ENCODE results near the gene DOCK9. TPM values are rescaled to one million over a fixed set of nuclear protein-coding genes. Genes with fewer than 3 reads are reported as not detected.

Gene DOCK9
- total RNA-seq, 1 experiment from 2014 or later: 4.5 TPM

GRCh38 chr13:98877936-98878335, 99.9 kb downstream of the DOCK9 start:
- Histone ChIP-seq H3K9me3 (ENCODE audit: low read depth, low read length, poor library complexity, severe bottlenecking) (no peaks in the 10 kb centered on the region), H3K27me3 (replicated peaks; ENCODE audit: insufficient read depth, low read depth, low read length, poor library complexity) (no peaks in the 10 kb centered on the region), H3K36me3 (ENCODE audit: insufficient read depth, low read length, poor library complexity, severe bottlenecking) (no peaks in the 10 kb centered on the region), H3K4me1 (ENCODE audit: insufficient read depth, low read length, poor library complexity, severe bottlenecking) (no peaks in the 10 kb centered on the region), H3K27ac (ENCODE audit: low read depth, low read length, poor library complexity, severe bottlenecking) (no peak overlapping the region), H3K4me3 (ENCODE audit: low read depth, low read length, poor library complexity, severe bottlenecking) (no peak overlapping the region)
- intact Hi-C loops (cut with micrococcal nuclease; ENCODE audit: unreplicated experiment): no loop called here
- ChIA-PET CTCF (no interaction called here), POLR2A (ENCODE audit: low non-redundant PET) (no interaction called here)
- DNase-seq (ENCODE audit: low spot score): no peak
- TF ChIP-seq CTCF (conservative IDR thresholded peaks at IDR 0.05; ENCODE audit: low read depth, low read length) (no peak), EZH2 (IDR thresholded peaks at IDR 0.05; ENCODE audit: borderline replicate concordance, low read depth, low read length, poor library complexity, severe bottlenecking) (no peak)
- BruUV-seq (replicated peaks): no TSS peak

GRCh38 chr13:98877466-98877865, 100.4 kb downstream of the DOCK9 start:
- DNase-seq (ENCODE audit: low spot score): no peak
- no peaks in the 10 kb centered on the region for H3K4me1 ChIP-seq (ENCODE audit: insufficient read depth, low read length, poor library complexity, severe bottlenecking)
- no peak overlapping the region for H3K4me3 ChIP-seq (ENCODE audit: low read depth, low read length, poor library complexity, severe bottlenecking)
- H3K27me3 ChIP-seq (replicated peaks; ENCODE audit: insufficient read depth, low read depth, low read length, poor library complexity): no peaks in the 10 kb centered on the region
- no peak overlapping the region for H3K27ac ChIP-seq (ENCODE audit: low read depth, low read length, poor library complexity, severe bottlenecking)
- H3K36me3 ChIP-seq (ENCODE audit: insufficient read depth, low read length, poor library complexity, severe bottlenecking): no peaks in the 10 kb centered on the region
- intact Hi-C loops (cut with micrococcal nuclease; ENCODE audit: unreplicated experiment): no loop called here
- no TSS peak for BruUV-seq (replicated peaks)
- CTCF ChIA-PET: no interaction called here
- TF ChIP-seq CTCF (conservative IDR thresholded peaks at IDR 0.05; ENCODE audit: low read depth, low read length): no peak
- H3K9me3 ChIP-seq (ENCODE audit: low read depth, low read length, poor library complexity, severe bottlenecking): no peaks in the 10 kb centered on the region
- POLR2A ChIA-PET (ENCODE audit: low non-redundant PET): no interaction called here

GRCh38 chr13:98875146-98875729, 102.6 kb downstream of the DOCK9 start:
- Histone ChIP-seq H3K4me1 (ENCODE audit: insufficient read depth, low read length, poor library complexity, severe bottlenecking) (no peaks in the 10 kb centered on the region), H3K36me3 (ENCODE audit: insufficient read depth, low read length, poor library complexity, severe bottlenecking) (no peaks in the 10 kb centered on the region), H3K9me3 (ENCODE audit: low read depth, low read length, poor library complexity, severe bottlenecking) (no peaks in the 10 kb centered on the region), H3K27me3 (replicated peaks; ENCODE audit: insufficient read depth, low read depth, low read length, poor library complexity) (no peaks in the 10 kb centered on the region), H3K4me3 (ENCODE audit: low read depth, low read length, poor library complexity, severe bottlenecking) (no peak overlapping the region), H3K27ac (ENCODE audit: low read depth, low read length, poor library complexity, severe bottlenecking) (no peak overlapping the region)
- intact Hi-C loops (cut with micrococcal nuclease; ENCODE audit: unreplicated experiment): no loop called here
- CTCF ChIA-PET: no interaction called here
- no peak for DNase-seq (ENCODE audit: low spot score)
- POLR2A ChIA-PET (ENCODE audit: low non-redundant PET): no interaction called here
- no TSS peak for BruUV-seq (replicated peaks)
- TF ChIP-seq CTCF (conservative IDR thresholded peaks at IDR 0.05; ENCODE audit: low read depth, low read length) (no peak), EZH2 (IDR thresholded peaks at IDR 0.05; ENCODE audit: borderline replicate concordance, low read depth, low read length, poor library complexity, severe bottlenecking) (no peak)

All from A673 (cell line).